Right hindlimb (tissue), 1 donor: Measurements from ENCODE around the gene CLDN6.
A peak's percentile ranks its signal among the peaks of the same experiment; 100 is the strongest.

Source experiments
- DNase-seq: peaks from one replicate; pipeline ENCODE4 v3.0.0-alpha.2; 2018

The CLDN6 gene

DNA sequence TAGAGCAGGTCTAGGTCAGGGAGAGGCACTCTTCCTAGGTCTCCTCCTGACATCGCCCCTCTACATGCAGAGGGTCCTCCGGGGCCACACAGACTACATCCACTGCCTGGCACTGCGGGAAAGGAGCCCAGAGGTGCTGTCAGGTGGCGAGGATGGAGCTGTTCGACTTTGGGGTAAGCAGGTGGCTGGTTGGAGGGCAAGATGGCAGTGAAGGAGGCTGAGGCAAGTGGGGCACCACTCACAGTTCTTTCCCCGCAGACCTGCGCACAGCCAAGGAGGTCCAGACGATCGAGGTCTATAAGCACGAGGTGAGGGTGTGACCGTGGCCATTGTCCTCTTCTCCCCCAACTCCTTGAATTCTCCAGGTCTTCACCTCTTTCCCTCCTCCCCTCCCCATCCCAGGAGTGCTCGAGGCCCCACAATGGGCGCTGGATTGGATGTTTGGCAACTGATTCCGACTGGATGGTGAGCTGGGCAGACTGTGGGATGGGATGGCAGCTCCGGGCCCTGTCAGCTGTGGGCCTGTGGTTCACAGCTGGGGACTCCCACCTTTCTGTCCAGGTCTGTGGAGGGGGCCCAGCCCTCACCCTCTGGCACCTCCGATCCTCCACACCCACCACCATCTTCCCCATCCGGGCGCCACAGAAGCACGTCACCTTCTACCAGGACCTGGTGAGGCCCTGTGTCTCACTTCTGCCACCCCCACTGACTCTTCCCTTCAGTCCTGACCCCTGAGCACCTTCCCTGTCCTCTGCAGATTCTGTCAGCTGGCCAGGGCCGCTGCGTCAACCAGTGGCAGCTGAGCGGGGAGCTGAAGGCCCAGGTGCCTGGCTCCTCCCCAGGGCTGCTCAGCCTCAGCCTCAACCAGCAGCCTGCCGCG is 8.9 kb upstream of the CLDN6 start:
- DNase-seq, result no peak

DNA sequence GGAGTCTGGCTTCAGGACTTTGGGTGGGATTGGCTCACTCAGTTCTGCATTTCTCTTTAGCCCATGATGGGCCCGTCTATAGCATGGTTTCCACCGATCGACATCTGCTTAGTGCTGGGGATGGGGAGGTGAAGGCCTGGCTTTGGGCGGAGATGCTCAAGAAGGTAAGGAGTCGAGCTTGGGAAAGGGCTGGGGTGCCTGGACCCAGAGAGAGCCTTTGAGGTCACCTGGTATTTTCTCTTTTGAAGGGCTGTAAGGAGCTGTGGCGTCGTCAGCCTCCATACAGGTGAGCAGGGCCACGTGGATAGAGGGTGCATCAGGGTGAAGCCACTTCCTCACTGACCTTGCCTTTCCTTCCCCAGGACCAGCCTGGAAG is 8.0 kb upstream of the CLDN6 start:
- DNase-seq, result peak; percentile 20

GRCh38 chr16:3025032-3026002 is 7.3 kb upstream of the CLDN6 start:
- DNase-seq, result peak; percentile 33

- peak; percentile 96 for DNase-seq
These were observed 5.9 kb upstream of the CLDN6 start, which contains the start of the genes HCFC1R1 and THOC6 for GRCh38 chr16:3023669-3024478. TSS of gene HCFC1R1 (minus strand) at chr16:3023942. CDS start at chr16:3023941, 1 bp downstream. TSS of gene THOC6 (plus strand) at chr16:3024035. CDS start at chr16:3024327, 292 bp downstream.

DNA sequence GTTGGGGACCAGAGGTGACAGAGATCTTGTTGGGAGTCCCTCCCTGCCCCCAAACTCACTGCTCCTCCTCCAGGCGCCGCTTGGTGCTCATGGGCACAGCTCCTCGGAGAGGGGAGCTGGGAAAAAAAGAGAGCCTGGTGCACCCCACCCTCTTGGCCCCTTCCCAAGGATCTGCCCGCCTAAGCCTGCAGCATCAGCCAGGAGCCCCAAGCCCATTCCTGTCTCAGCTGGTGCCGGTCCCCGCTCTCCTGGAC is 5.4 kb upstream of the CLDN6 start:
- no peak for DNase-seq

DNA sequence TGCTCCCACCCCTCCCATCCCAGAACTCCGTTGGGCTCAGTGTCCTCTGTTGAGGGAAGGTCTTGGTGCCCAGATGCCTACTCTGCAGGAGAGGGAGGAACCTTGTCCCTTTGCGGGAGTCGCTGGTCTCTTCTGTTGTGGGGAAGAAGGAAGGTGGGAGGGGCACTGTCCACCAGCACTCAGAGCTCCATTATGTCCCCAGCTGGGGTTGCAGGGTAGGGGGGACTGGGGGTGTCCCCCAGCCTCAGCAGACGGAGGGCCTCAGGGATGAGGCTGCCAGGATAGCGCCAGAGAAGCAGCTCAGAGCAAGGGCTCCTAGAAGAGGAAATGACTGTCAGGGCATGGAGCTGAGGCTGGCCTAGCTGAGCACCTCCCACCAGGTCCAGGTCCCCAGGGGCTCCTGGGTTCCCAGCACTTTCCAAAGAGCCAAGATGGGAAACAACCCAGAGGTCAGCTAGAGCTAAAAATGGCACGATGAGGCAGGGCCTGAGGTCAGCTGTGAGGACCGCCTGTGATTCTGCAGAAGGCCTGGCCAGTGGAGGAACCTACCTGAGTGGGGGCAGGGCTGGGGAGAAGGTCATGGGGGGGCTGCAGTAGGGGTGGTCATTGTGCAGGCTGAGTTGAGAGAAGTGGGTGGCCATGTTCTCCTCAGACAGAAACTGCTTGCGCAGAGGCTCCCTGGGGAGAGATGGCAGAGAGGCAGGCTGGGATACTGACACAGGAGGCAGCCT is 4.9 kb upstream of the CLDN6 start:
- DNase-seq, result peak; percentile 45

DNA sequence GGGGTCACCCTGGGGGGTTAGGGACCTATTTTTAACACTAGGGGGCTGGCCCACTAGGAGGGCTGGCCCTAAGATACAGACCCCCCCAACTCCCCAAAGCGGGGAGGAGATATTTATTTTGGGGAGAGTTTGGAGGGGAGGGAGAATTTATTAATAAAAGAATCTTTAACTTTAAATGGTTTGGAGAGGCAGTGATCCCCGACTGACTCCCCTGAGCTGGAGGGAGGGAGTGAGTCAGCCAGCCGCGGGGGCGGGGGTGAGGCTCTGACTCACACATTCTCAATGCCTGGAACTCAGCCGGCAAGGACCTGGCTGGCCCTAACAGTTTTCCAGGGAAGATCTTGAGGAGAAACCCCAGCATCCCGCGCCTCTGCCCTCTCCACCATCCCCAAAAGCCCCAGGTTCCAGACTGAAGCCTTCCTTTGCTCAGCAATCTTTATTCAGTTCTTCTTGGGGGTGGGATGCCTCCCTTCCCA is 4.3 kb upstream of the CLDN6 start:
- peak; percentile 93 for DNase-seq

- peak; percentile 88 for DNase-seq
These were observed 3.6 kb upstream of the CLDN6 start for GRCh38 chr16:3021449-3022207.

GRCh38 chr16:3020604-3021448 is 2.8 kb upstream of the CLDN6 start:
- peak; percentile 78 for DNase-seq

DNA sequence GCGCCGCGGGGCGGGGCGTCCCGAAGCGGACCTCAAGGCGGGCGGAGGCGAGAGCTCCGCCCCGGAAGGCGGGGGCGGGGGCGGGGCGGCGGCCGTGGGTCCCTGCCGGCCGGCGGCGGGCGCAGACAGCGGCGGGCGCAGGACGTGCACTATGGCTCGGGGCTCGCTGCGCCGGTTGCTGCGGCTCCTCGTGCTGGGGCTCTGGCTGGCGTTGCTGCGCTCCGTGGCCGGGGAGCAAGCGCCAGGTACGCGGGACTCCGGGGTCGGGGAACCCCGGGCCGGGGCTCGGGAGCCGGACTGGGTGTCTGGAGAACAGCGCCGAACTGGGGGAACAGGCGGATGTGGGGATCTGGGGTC is 2.2 kb upstream of the CLDN6 start, which contains the start of gene TNFRSF12A:
Gene TNFRSF12A (plus strand): TSS at position 122 of the 357 bp plus-strand sequence. CDS start 30 bp downstream, at position 152.
- peak; percentile 87 for DNase-seq

- DNase-seq, result no peak
These were observed 1.7 kb upstream of the CLDN6 start for GRCh38 chr16:3019594-3020246.

GRCh38 chr16:3017344-3017743 is 639 bp downstream of the CLDN6 start:
- no peak for DNase-seq

DNA sequence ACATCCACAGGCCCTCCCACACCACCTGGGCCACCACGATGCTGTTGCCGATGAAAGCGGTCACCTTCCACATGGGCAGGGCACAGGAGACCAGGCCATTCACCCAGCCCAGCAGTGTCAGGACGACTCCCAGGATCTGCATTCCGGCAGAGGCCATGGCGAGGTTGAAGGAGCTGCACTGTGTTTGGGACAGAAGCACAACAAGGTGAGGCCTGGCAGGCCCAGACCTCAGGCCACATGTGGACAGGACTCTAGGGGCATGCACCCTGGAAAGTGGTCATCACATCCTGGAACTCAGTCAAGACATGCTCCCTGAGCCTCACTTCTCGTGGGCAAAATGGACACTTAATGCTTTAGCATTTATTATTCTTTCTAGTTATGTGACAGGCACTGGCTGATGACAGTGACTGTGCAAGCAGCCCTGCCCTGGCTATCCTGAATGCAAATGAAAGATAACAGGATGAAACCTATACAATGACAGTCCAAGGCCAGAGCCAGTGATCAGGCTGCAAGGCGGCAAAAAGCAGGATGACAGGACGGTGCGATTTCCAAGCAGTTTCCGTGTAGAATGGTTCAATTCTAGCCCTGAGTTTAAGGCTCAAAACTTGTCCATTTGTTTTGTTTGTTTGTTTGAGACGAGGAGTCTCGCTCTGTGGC is 2.0 kb downstream of the CLDN6 start:
- DNase-seq, result no peak

DNA sequence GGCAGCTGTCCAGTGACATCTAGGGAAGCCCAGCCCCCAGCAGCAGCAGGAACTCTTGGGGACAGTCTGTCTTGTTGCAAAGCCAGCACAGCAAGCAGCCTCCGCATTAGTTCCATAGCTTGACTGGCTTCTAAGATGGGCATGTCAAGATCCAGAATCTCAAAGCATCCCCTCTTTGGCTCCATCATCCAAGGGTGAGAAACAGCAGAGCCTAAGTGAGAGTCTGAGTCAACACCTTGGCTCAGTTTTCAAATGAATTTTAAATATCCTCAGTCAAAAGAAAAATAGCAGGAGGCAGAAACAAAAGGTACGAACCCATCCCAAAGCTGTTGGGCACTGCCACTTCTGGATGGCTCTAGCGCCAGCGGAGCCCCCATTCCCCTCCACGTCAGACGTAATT is 3.0 kb downstream of the CLDN6 start:
- no peak for DNase-seq

- DNase-seq, result no peak
These were observed 3.8 kb downstream of the CLDN6 start for GRCh38 chr16:3013998-3014690.

GRCh38 chr16:3013491-3013951 is 4.5 kb downstream of the CLDN6 start:
- no peak for DNase-seq

GRCh38 chr16:3012828-3013420 is 5.1 kb downstream of the CLDN6 start, which contains the start of gene CLDN9:
TSS of gene CLDN9 (plus strand) at chr16:3012923. CDS start at chr16:3013363, 440 bp downstream.
- DNase-seq, result no peak

GRCh38 chr16:3012246-3012645 is 5.7 kb downstream of the CLDN6 start:
- DNase-seq, result no peak
